Measurements from ENCODE around the gene C11orf52. TPM values are rescaled to one million over a fixed set of nuclear protein-coding genes. Genes with fewer than 3 reads are reported as not detected.

C11orf52 gene
- total and polyA plus RNA-seq, 2 of the 13 experiments (the other 11 are each of a cell fraction or from before 2014, with no cell fraction given): 7.4 to 11.0 TPM

DNA sequence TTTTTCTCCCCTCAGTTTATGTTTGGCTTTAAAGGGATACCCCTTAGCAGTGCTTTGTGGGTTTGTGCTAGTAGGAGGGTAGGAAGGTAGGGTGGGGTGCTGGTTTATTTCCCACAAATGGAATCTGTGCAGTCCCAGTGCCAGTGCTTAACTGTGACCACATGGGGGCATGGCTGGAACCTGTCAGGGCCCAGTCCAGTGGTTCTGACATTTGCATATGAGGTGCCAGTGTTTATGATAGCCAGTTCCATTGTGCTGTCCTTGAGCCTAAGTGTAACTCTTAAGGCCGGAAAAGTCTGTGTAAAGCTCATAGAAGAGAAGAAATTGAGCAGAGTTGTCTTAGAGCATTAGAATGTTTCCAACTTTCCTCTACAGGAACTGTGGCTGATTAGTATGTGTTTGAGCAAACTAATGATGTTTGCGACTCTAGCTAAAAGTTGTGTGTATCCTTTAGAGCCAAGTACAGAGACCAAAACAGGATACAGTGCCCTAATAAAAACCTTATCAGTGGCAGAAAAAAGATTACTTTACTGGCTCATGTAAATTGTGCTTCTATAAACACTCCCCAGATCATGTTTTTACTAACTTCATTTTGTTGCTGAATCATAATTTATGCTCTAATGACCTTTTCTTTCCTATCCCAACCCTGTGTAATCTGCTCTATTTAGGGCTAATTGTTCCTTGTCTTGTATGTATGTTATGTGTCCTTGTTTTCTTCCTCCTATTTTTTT, 56.5 kb downstream of the C11orf52 start:
- WGBS (ENCODE audit: low lambda C conversion rate): 100% methylated on average over 2 of the region's 2 CpGs
- Histone ChIP-seq H2AFZ (ENCODE audit: low read length) (no peak overlapping the region), H3K9ac (ENCODE audit: insufficient read depth, low read depth, low read length) (no peak overlapping the region), H3K27ac (ENCODE audit: extremely low read length, insufficient read depth, low read length) (no peak overlapping the region), H3K4me2 (ENCODE audit: low read depth, low read length) (no peak overlapping the region), H3K79me2 (ENCODE audit: insufficient read depth, low read length) (no peaks in the 10 kb centered on the region), H3K36me3 (replicated peaks in 1 of 2; ENCODE audit: control insufficient read depth in 1 of 2, insufficient read depth in 2 of 2, low read length in 2 of 2) (peaks cover 7 to 35% of the 10 kb centered on the region in 2 experiments; a peak in 4 of 5 replicates), H3K27me3 (ENCODE audit: control insufficient read depth in 1 of 2, insufficient read depth in 2 of 2, low read length in 2 of 2) (no peaks in the 10 kb centered on the region), H4K20me1 (ENCODE audit: insufficient read depth, low read length) (no peaks in the 10 kb centered on the region), H3K4me1 (ENCODE audit: insufficient read depth, low read length) (no peaks in the 10 kb centered on the region), H3K9me3 (ENCODE audit: low read length) (no peaks in the 10 kb centered on the region), H3K4me3 (replicated peaks in 1 of 3; ENCODE audit: insufficient read depth in 1 of 3, low read depth in 2 of 3, low read length in 3 of 3) (no peak overlapping the region)
- TF ChIP-seq SMC3 (IDR thresholded peaks at IDR 0.05; ENCODE audit: low read length): peak; percentile 34; the same call in 1 of the 2 replicates
- TF ChIP-seq, protein P1, sequence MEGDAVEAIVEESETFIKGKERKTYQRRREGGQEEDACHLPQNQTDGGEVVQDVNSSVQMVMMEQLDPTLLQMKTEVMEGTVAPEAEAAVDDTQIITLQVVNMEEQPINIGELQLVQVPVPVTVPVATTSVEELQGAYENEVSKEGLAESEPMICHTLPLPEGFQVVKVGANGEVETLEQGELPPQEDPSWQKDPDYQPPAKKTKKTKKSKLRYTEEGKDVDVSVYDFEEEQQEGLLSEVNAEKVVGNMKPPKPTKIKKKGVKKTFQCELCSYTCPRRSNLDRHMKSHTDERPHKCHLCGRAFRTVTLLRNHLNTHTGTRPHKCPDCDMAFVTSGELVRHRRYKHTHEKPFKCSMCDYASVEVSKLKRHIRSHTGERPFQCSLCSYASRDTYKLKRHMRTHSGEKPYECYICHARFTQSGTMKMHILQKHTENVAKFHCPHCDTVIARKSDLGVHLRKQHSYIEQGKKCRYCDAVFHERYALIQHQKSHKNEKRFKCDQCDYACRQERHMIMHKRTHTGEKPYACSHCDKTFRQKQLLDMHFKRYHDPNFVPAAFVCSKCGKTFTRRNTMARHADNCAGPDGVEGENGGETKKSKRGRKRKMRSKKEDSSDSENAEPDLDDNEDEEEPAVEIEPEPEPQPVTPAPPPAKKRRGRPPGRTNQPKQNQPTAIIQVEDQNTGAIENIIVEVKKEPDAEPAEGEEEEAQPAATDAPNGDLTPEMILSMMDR (CRISPR knock-in tag; IDR thresholded peaks at IDR 0.05): peak; percentile 45
- no peak for TF ChIP-seq FOXP1 (IDR thresholded peaks at IDR 0.05)
- TF ChIP-seq FOXP1 (CRISPR knock-in tag; IDR thresholded peaks at IDR 0.05): no peak
- no peak for TF ChIP-seq ZFP36L1 (CRISPR knock-in tag; IDR thresholded peaks at IDR 0.05)
- no peak for TF ChIP-seq ZNF350 (CRISPR knock-in tag; IDR thresholded peaks at IDR 0.05; ENCODE audit: borderline replicate concordance, low read depth)
- peak; percentile 24; the same call in 1 of the 2 replicates for TF ChIP-seq STAG1 (CRISPR knock-in tag; IDR thresholded peaks at IDR 0.05)
- no peak for TF ChIP-seq NCOA2 (CRISPR knock-in tag; IDR thresholded peaks at IDR 0.05)
- TF ChIP-seq KLF11 (CRISPR knock-in tag; IDR thresholded peaks at IDR 0.05): no peak
- DNase-seq (ENCODE audit: low spot score): no peak
- intact Hi-C loops (cut with micrococcal nuclease; ENCODE audit: unreplicated experiment) (no loop called here), in situ Hi-C loops (cut with HindIII; ENCODE audit: extremely low pct_ligation_motif_present, low pct_unique_long_range_greater_than_20kb) (no loop called here)
- peak; percentile 8 for FAIRE-seq
- peak; percentile 86 for ATAC-seq
- ChIA-PET CTCF (ENCODE audit: low intra/inter-chr PET ratio, low total read pairs) (interaction anchor here (0.5 to 0.6 kb wide), 2 partner anchors 22 kb away, joined by 3 read pairs; no protein-coding TSS in a partner anchor), POLR2A (no interaction called here)
- no TSS peak for BruUV-seq (replicated peaks)
